OCI-LY3 (cell line): Measurements from ENCODE around the gene SLC16A6.
A peak's percentile ranks its signal among the peaks of the same experiment; 100 is the strongest.

Experiments
- H2AFZ ChIP-seq: fragments of 200-600, 300-600 bp; shearing (Covaris generic); 2 replicates; pipeline ENCODE4 v1.6.0; 2014; ENCODE audit warnings: antibody characterized with exemption, low read depth, low read length
- H3K27ac ChIP-seq: fragments of 200-600, 300-600 bp; sonication (generic); 2 replicates; pipeline ENCODE4 v1.5.1; 2014; ENCODE audit warnings: mild to moderate bottlenecking, low read length, moderate library complexity, mixed read lengths
- H3K27me3 ChIP-seq: fragments of 200-600, 300-600 bp; sonication (generic); 2 replicates; pipeline ENCODE4 v1.6.1; 2014; ENCODE audit warnings: low read depth, low read length, mixed read lengths
- H3K36me3 ChIP-seq: fragments of 200-600, 300-600 bp; sonication (generic); replicated peaks from 2 replicates; pipeline ENCODE3; 2014; ENCODE audit warnings: low read depth, low read length, mixed read lengths
- H3K4me1 ChIP-seq: fragments of 300-600, 200-600 bp; sonication (generic); 2 replicates; pipeline ENCODE4 v1.6.1; 2014; ENCODE audit warnings: low read length, mixed read lengths
- H3K4me2 ChIP-seq: fragments of 200-600, 300-600 bp; sonication (generic); 2 replicates; pipeline ENCODE4 v1.6.1; 2014; ENCODE audit warnings: low read length, mixed read lengths
- H3K4me3 ChIP-seq: fragments of 300-600, 200-600 bp; sonication (generic); 2 replicates; pipeline ENCODE4 v1.5.1; 2014; ENCODE audit warnings: antibody characterized with exemption, mild to moderate bottlenecking, low read length, moderate library complexity
- H3K79me2 ChIP-seq: fragments of 300-600, 200-600 bp; shearing (Covaris generic); 2 replicates; pipeline ENCODE4 v1.6.1; 2014; ENCODE audit warnings: mild to moderate bottlenecking, low read length, mixed read lengths
- H3K9ac ChIP-seq: fragments of 300-600, 200-600 bp; shearing (Covaris generic); 2 replicates; pipeline ENCODE4 v1.6.0; 2014; ENCODE audit warnings: mild to moderate bottlenecking, low read length, moderate library complexity
- H3K9me3 ChIP-seq: fragments of 200-600, 300-600 bp; shearing (Covaris generic); 2 replicates; pipeline ENCODE4 v1.6.1; 2014; ENCODE audit warnings: low read length, mixed read lengths; ENCODE audit not compliant: insufficient read depth
- H4K20me1 ChIP-seq: fragments of 200-600, 300-600 bp; sonication (generic); 2 replicates; pipeline ENCODE4 v1.6.1; 2016; ENCODE audit warnings: low read length, mixed read lengths; ENCODE audit not compliant: insufficient read depth
- CTCF ChIP-seq: fragments of 200-600, 300-600 bp; sonication (generic); IDR thresholded peaks from 2 replicates; pipeline ENCODE4 v1.5.1; 2014; ENCODE audit warnings: antibody characterized with exemption, low read length, low read depth
- EZH2phosphoT487 ChIP-seq: fragments of 200-600 bp; shearing (Covaris generic); IDR thresholded peaks from 2 replicates; pipeline ENCODE4 v1.6.1; 2018; ENCODE audit warnings: antibody characterized with exemption, mixed run types, low read depth

Gene SLC16A6

GRCh38 chr17:68249354-68249765 is 41.6 kb downstream of the SLC16A6 start:
- Histone ChIP-seq H4K20me1 (no peaks in the 10 kb centered on the region), H3K4me1 (peaks cover 16% of the 10 kb centered on the region)

GRCh38 chr17:68248891-68249290 is 42.0 kb downstream of the SLC16A6 start:
- H2AFZ ChIP-seq, result no peak overlapping the region
- no peaks in the 10 kb centered on the region for H3K27me3 ChIP-seq
- H4K20me1 ChIP-seq, result no peaks in the 10 kb centered on the region
- H3K27ac ChIP-seq, result peak overlapping the region; percentile 68
- peak overlapping the region; percentile 90 for H3K9ac ChIP-seq
- peak overlapping the region; percentile 97 for H3K4me3 ChIP-seq
- H3K4me2 ChIP-seq, result peak overlapping the region; percentile 99
- peaks cover 24% of the 10 kb centered on the region for H3K79me2 ChIP-seq
- H3K36me3 ChIP-seq, result peaks cover 10% of the 10 kb centered on the region
- H3K4me1 ChIP-seq, result peaks cover 16% of the 10 kb centered on the region
- H3K9me3 ChIP-seq, result no peaks in the 10 kb centered on the region
- TF ChIP-seq EZH2phosphoT487 (no peak), CTCF (no peak)

More at GRCh38 chr17:68249354-68249765, 41.6 kb downstream of the SLC16A6 start:
- H3K9ac ChIP-seq, result no peak overlapping the region; the same call in 1 of the 2 replicates
- H3K79me2 ChIP-seq, result peaks cover 24% of the 10 kb centered on the region
- 0 out of 2 replicates have a peak overlapping the region, but pooled peaks have one; percentile 99 for H3K4me2 ChIP-seq
- no peak overlapping the region for H3K4me3 ChIP-seq
- no peaks in the 10 kb centered on the region for H3K27me3 ChIP-seq
- H3K27ac ChIP-seq, result no peak overlapping the region
- TF ChIP-seq EZH2phosphoT487 (no peak), CTCF (no peak)
- H2AFZ ChIP-seq, result no peak overlapping the region
- peaks cover 15% of the 10 kb centered on the region for H3K36me3 ChIP-seq
- no peaks in the 10 kb centered on the region for H3K9me3 ChIP-seq

- H3K79me2 ChIP-seq, result peaks cover 24% of the 10 kb centered on the region
- no peaks in the 10 kb centered on the region for H4K20me1 ChIP-seq
- H3K4me1 ChIP-seq, result peaks cover 16% of the 10 kb centered on the region
- TF ChIP-seq CTCF (no peak), EZH2phosphoT487 (no peak)
- H3K9me3 ChIP-seq, result no peaks in the 10 kb centered on the region
- H3K36me3 ChIP-seq, result peaks cover 10% of the 10 kb centered on the region
- H3K4me2 ChIP-seq, result peak overlapping the region; percentile 99
- H2AFZ ChIP-seq, result no peak overlapping the region; the same call in 1 of the 2 replicates
- no peaks in the 10 kb centered on the region for H3K27me3 ChIP-seq
- H3K4me3 ChIP-seq, result peak overlapping the region; percentile 97
- H3K27ac ChIP-seq, result peak overlapping the region; percentile 68
- H3K9ac ChIP-seq, result peak overlapping the region; percentile 90
Measured at GRCh38 chr17:68248199-68248825, 42.6 kb downstream of the SLC16A6 start.

GRCh38 chr17:68247445-68248198 is 43.3 kb downstream of the SLC16A6 start, which contains the start of gene AMZ2:
Gene AMZ2 (plus strand): TSS chr17:68248043. CDS start chr17:68250188, 2,145 bp downstream.
- Histone ChIP-seq H3K27ac (peak within 1 kb of the TSS; percentile 81), H3K9ac (peak within 1 kb of the TSS; percentile 90), H3K27me3 (no peaks in the 10 kb centered on the region), H4K20me1 (no peaks in the 10 kb centered on the region), H3K4me2 (peak within 1 kb of the TSS; percentile 99), H3K9me3 (no peaks in the 10 kb centered on the region), H3K4me3 (peak within 1 kb of the TSS; percentile 97), H2AFZ (peak within 1 kb of the TSS; percentile 24; the same call in 1 of the 2 replicates), H3K79me2 (peaks cover 24% of the 10 kb centered on the region), H3K4me1 (peaks cover 16% of the 10 kb centered on the region), H3K36me3 (peaks cover 10% of the 10 kb centered on the region)
- TF ChIP-seq EZH2phosphoT487 (no peak), CTCF (no peak)
